Measurements from ENCODE around the gene ABCG5.

GRCh38 chr2:43776324-43776723, 62.3 kb downstream of the ABCG5 start:
- no peak for TF ChIP-seq CTCF (IDR thresholded peaks at IDR 0.05)
- TF ChIP-seq EP300 (IDR thresholded peaks at IDR 0.05), result no peak
- no peak for TF ChIP-seq POLR2A (IDR thresholded peaks at IDR 0.05)
- TF ChIP-seq POLR2AphosphoS5 (IDR thresholded peaks at IDR 0.05), result no peak

Data from upper lobe of left lung (tissue), 4 donors.